CD4-positive, alpha-beta T cell treated with Interleukin-17A for 1 hour (primary cell): ENCODE data around the gene DNAJC11.
"Not testable (repeated sequence)": the region's sequence is repeated elsewhere in the genome, so short reads cannot be mapped to it uniquely, and the experiment has no call there.

ENCODE experiments used
- DNase-seq: peaks from one replicate; pipeline ENCODE4 v3.0.0-alpha.2; 2020

DNAJC11 gene

GRCh38 chr1:6701437-6702153 is at the start of gene DNAJC11:
DNAJC11 (minus strand) TSS chr1:6701816; CDS start chr1:6701800, 16 bp downstream.
- DNase-seq, result peak; percentile 92

GRCh38 chr1:6750490-6750889 is 48.9 kb upstream of the DNAJC11 start:
- DNase-seq, result no peak

GRCh38 chr1:6747674-6748073 is 46.1 kb upstream of the DNAJC11 start:
- no peak for DNase-seq

- no peak for DNase-seq
Observed at GRCh38 chr1:6745073-6745472, 43.5 kb upstream of the DNAJC11 start.

- no peak for DNase-seq
Observed at GRCh38 chr1:6743189-6744101, 41.8 kb upstream of the DNAJC11 start.

GRCh38 chr1:6742676-6743188 is 41.1 kb upstream of the DNAJC11 start:
- DNase-seq, result not testable (repeated sequence)

GRCh38 chr1:6738987-6739676 is 37.5 kb upstream of the DNAJC11 start:
- no peak for DNase-seq

GRCh38 chr1:6732942-6733341 is 31.3 kb upstream of the DNAJC11 start:
- no peak for DNase-seq

- no peak for DNase-seq
Observed at GRCh38 chr1:6731905-6732304, 30.3 kb upstream of the DNAJC11 start.

GRCh38 chr1:6730880-6731279 is 29.3 kb upstream of the DNAJC11 start:
- DNase-seq, result no peak

- no peak for DNase-seq
Observed at GRCh38 chr1:6730473-6730872, 28.9 kb upstream of the DNAJC11 start.

GRCh38 chr1:6727535-6727934 is 25.9 kb upstream of the DNAJC11 start:
- peak; percentile 59 for DNase-seq

GRCh38 chr1:6726253-6726652 is 24.6 kb upstream of the DNAJC11 start:
- no peak for DNase-seq

- DNase-seq, result no peak
Observed at GRCh38 chr1:6724517-6725141, 23.0 kb upstream of the DNAJC11 start.

- DNase-seq, result no peak
Observed at GRCh38 chr1:6723621-6724428, 22.2 kb upstream of the DNAJC11 start.

GRCh38 chr1:6711174-6711573 is 9.6 kb upstream of the DNAJC11 start:
- no peak for DNase-seq

- no peak for DNase-seq
Observed at GRCh38 chr1:6704746-6705145, 3.1 kb upstream of the DNAJC11 start.

- DNase-seq, result peak; percentile 4
Observed at GRCh38 chr1:6703016-6703415, 1.4 kb upstream of the DNAJC11 start.

- DNase-seq, result no peak
Observed at GRCh38 chr1:6700853-6701436, 671 bp downstream of the DNAJC11 start.

GRCh38 chr1:6699915-6700314 is 1.7 kb downstream of the DNAJC11 start:
- not testable (repeated sequence) for DNase-seq

- DNase-seq, result no peak
Observed at GRCh38 chr1:6695868-6696267, 5.7 kb downstream of the DNAJC11 start.
